HG02623 (cell line): Measurements from ENCODE around the gene CTSO.
"Not testable (repeated sequence)": the region's sequence is repeated elsewhere in the genome, so short reads cannot be mapped to it uniquely, and the experiment has no call there.

Experiments
- ATAC-seq: cut with Tn5 transposase; IDR thresholded peaks from one replicate; pipeline ENCODE4 v1.9.1; 2021; ENCODE audit warnings: moderate library complexity; ENCODE audit not compliant: unreplicated experiment

CTSO gene

DNA sequence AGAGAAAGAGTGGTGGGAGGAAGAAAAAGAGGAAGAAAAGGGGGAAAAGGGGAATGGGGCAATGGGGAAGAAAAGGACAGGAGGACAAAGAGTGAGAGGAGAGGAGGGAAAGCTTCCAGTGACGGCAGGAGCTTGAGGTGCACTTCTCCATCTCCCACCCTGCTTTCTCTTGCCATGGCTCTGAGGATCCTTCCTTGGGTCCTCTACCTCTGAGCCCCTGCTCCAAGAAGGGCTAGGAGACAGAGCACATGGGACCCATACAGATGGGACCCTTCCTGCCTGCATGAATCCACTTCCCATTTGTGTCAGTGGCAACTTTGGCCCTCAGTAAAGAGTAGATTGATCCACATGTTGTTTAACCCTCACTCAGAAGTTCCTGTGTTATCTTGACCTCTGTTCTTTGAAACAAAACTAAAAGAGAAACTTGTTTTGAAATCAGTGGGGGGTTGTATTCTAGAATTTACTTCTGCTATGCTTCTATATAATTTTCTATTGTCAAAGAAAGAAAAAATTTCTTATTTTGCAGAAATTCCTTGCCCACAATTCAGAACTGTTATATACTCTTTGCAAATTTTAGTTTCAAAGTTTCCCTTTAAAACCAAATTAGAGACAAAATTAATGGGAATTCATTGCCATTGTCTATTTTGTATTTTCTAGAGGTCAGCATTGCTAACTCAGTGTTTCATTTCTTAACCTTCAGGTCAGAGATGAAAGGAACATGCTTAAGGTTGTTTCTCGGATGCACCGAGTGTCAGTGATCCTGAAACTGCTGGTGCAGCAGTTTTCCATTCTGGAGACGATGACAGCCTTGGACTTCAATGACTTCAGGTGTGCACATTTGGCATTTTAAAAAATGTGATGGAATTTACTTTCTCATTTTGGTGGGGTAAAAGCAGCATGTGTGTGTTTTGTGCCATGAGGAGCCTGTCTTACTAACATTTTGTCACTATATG, 45.2 kb downstream of the CTSO start:
- ATAC-seq: peak; percentile 59

DNA sequence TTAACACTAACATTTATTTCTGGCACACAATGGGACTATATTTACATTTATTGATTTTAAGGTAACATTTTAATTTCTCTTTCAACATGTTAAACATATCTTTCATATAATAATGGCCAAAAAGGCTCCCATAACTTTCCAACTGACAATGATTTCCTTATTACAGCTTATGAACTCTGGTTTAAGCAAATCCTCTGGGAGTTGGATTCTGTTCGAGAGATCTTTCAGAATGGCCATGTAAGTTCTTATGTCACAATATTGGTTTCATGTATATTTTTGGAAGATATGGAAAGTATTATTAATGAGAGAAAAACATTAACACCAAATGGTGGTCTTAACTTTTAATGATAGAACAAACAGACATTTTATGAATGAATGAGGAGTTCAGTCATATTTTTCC, 46.1 kb downstream of the CTSO start:
- ATAC-seq: no peak

DNA sequence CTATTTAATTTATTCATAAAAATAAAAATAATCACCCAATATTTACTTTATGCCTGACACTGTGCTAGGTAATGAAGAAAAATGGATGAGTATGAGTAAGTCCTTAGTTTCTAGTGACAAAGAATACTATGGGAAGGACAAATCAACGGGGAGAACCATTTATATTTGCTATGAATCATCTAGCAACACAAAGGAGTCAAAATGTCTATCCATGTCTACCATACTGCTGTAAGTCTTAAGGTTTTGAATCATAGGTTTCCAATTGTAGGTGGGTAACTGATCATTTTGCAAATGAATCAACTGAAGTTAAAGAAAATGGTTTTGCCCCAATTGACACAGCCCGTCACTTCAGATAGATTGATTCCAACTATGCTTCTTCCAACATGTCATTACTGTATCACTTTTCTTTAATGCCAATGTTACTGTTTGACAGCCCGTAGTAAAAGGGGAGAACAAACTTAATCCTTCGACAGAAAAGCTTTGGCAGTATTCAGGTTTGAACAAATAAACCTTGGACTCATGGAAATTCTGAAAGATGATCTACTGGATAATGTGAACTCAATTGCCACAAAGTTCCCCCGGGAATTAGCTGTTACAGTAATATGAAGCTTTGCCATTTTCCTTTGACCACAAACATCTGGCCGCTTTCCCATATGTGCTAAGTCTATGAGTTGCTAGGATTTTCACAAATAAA, 47.0 kb downstream of the CTSO start:
- no peak for ATAC-seq

DNA sequence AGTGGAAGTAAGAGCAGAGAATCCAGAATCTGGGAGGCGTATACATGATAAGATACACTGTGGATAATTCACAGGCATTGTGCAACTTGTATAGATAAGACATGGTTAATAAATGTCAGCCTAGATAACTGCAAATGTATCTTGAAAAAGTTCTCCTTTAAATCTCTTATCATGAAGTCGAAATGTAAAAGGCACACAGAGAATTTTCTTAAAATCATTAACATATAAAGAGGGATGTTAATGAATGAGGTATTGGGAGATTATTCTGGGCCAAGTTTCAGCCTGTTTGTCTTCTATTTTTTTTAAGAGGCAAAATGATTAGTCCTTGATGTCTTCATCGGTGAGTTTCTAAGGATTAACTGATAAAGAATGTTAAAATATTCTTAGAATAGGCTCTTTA, 49.3 kb downstream of the CTSO start:
- no peak for ATAC-seq

DNA sequence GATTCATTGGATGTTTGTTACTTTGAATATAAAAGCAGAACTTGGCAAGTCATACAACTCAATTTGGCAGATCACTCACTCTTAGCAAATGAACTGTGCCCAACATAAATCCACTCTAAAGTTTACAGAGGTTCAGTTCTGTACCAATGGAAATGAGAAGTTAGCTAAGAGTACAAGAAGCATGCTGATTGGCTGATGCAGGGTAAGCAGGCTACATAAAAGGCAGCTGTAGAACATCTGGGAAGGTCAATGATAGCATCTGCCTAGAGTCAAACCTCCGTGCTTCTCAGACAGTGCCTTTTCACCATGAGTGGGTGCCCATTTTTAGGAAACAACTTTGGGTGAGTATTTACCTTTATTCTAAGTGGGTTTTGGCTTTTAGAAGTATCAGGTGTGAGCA, 50.2 kb downstream of the CTSO start, which contains the start of gene TDO2:
Gene TDO2 (plus strand): TSS at position 244 of the 400 bp plus-strand sequence. CDS start 63 bp downstream, at position 307.
- ATAC-seq: no peak

DNA sequence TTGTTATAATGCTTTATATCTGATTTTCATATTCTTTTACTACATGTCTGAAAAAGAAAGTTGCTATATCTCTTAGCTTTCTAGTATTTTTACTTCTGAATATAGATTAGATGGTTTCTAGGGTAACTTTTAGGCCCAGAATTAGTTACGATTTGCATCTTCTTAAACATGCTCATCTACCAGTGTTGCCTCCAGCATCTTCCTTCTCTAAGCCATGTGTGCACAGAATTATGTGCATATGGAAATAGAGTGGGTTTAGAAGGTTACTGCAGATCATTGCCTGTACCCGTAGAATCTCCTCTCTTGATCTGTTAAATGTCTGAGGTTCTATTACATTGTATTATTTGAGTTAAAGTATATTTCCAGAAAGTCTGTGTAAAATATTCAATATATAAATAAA, 52.7 kb downstream of the CTSO start:
- ATAC-seq: no peak

DNA sequence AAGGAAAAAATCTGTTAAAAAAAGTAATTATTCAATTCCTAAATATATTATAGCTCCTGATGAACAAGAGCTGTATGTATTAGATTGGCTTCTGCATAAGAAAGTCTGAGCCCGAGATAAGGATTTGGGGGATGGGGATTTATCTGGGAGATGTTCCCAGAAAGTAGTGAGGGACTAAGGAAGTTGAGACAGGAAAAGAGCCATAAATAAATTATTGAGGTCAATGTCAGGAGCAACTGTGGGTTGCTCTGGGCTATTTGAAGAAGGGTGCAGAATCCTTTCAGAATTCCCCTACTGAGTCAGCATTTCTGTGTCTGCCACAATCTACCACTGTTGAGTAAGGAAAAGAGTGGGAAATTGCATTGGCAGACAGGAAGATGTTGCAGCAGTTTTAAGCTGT, 53.3 kb downstream of the CTSO start:
- no peak for ATAC-seq

DNA sequence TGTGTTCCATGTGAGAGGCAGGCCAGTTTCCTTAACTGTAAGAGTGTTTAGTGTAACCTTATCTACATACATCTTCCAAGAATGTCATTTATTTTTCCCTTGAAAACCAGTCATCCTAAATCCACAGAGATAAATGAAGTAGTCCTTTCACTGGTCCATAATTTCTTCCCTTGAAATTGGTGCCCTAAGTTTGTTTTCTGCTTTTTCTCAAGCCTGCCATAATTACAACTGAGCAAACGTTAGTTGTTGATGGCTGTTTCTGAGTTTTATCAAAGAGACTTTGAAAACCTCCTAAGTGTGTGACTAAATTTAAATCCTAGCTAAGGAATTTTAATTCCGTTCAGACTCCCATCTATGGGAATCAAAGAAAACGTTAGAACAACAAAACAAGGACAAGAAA, 53.8 kb downstream of the CTSO start:
- no peak for ATAC-seq

DNA sequence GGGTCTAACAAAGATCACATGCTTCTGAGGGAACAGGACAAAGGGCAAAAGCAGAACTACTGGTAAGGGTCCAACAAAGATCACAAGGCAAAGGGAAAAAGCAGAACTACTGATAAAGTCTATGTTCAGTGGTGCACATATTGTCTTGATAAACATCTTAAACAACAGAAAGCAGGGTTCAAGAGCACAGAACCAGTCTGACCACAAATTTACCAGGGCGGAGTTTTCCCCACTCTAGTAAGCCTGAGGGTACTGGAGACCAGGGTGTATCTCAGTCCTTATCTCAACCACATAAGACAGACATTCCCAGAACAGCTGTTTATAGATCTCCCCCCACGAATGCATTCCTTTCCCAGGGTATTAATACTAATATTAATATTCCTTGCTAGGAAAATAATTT, 55.3 kb downstream of the CTSO start:
- ATAC-seq: not testable (repeated sequence)

DNA sequence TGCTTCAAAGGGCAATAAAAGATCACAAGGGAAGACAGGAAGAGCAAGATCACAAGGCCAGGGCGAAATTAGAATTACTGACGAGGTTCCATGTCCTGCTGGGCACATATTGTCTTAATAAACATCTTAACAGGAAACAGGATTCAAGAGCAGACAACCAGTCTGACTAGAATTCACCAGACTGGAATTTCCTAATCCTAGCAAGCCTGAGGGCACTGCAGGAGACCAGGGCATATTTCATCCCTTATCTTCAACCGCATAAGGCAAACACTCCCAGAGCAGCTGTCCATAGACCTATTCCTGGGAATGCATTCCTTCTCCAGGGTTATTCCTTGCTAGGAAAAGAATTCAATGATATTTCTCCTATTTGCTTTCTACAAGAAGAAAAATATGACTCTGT, 62.6 kb downstream of the CTSO start:
- no peak for ATAC-seq

DNA sequence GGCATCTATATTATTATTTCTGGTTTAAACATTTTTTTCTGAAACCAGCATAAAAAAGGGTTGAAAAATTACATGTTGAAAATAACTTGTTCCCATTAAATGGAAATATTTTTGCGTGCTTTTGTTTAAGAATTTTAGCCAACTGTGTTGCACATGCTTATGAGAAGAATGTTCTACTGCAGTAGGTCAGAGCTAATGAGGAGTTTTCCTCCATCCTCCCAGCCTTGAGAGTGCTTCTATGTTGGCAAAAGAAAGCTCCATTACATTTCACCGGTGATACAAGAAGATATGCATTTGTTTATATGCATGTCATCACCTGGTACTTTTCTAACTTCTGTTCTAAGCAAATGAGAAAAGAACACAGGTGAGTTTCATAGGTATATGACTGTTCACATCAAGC, 63.7 kb downstream of the CTSO start:
- ATAC-seq: no peak

DNA sequence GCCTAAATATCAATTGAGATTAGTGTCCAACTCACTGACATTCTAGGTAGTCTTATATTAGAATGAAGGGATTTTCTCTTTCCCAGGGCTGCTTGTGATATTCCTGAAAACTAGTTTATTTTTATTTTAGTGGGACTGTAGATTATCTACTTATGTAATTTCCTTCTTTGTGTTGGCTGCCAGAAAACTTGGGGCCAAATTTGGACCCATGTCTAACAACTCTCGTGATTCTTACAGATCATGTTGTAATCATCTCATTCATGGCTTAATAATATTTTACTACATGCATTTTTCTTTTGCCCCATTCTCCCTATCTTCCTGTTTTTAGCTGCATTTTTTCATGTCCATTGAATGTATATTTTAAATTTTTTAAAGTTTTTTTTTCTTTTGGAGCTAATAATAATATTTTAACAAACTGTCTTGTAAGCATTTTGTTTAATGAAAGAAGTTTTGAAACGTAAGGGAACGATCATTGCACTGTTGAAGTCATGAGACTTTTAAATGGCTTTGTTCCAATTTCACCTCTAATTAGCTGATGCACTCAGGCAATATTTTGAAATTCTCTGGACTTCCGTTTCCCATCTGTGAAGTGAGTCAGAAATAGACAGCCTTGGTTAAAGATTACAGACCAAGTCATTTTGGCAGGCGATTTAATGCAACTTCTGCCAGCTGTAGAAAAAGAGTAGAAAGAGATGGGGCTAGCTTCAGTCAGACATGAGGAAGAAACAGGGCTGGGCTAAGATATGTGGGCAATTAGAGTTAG, 64.5 kb downstream of the CTSO start:
- ATAC-seq: no peak

DNA sequence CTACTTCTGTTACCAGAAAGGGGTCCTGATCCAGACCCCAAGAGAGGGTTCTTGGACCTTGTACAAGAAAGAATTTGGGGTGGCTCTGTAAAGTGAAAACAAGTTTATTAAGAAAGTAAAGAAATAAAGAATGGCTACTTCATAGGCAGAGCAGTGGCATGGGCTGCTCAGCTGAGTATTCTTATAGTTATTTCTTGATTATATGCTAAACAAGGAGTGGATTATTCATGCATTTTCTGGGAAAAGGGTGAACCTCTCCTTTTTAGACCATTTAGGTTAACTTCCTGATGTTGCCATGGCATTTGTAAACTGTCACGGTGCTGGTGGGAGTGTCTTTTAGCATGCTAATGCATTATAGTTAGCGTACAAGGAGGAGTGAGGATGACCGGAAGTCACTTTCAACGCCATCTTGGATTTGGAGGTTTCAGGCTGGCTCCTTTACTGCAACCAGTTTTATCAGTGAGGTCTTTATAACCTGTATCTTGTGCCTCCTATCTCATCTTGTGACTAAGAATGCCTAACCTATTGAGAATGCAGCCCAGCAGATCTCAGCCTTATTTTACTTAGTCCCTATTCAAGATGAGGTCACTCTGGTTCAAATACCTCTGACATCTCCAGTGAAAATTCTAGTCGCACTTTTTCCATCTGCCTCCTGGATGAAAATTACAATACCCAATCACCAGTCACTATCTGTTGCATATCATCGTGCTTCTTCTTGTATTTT, 65.7 kb downstream of the CTSO start:
- ATAC-seq: no peak

DNA sequence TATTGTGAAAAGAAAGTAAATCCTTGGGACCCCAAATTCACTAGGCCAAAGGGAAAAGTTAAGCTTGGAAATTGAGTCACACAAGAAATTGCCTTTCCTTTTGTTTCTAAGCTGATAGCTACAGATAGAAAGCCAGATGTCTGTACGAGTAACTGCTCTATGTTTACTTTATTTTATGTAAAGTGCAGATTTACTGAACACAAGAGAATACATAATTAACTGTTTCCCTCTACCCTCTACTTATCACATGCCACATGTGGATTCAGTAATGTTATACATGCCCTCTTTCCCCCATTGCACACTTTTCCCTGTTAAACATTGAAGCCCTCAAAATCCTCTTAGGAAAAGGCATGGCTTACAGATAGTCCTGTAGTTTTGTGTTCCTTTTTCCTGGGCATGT, 66.6 kb downstream of the CTSO start:
- ATAC-seq: no peak

DNA sequence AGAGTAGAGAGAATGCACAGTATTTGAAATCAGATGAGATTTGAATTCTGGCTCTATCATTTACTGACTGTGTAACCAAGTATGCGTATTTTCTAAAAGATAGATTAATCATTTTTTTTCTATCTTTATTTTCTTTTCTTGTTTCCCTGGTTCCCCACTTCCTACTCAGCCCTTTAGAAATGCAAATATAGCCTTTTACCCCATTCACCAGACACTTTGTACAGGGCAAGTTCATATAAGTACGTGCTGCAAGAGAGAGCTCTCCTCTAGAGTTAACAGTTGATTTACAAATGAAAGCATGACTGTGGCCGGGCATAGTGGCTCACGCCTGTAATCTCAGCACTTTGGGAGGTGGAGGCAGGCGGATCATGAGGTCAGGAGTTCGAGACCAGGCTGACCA, 68.0 kb downstream of the CTSO start:
- no peak for ATAC-seq

DNA sequence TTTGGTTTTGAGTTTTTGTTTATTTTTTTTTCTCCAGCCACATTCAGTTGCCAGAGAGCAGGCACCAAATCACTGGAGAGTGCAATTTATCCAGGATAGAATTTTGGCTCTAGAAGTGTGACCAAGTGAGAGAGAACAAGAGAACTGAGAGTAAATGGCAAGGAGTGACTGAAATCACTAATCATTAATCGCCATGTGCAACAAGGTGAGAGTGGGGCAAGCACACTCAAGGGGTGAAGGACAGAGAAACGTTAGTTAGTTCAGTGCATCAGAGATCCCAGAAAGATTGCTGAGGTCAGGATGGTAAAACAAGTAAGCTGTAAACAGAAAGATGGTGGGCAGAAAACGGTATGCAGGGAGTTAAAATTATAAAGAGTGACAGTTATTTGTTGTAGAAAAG, 69.8 kb downstream of the CTSO start:
- ATAC-seq: no peak

DNA sequence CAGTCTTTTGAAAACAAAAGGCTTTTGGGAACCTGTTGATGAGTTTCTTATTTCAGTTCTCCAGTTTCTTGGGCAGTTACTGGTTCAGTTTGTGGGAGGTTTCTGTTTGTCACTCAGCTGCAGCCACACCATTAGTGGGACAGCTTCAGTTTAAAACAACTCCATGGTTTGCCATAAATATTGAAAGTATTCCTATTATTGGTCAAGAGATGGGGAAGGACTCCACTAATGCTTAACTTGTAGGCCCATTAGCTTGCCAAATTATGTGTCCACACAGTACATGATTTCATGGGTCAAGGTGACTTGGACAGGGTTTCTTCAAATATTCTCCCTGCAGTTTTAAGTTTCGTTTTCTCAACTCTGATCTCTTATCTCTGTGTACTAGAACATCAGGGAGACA, 72.1 kb downstream of the CTSO start:
- ATAC-seq: no peak

DNA sequence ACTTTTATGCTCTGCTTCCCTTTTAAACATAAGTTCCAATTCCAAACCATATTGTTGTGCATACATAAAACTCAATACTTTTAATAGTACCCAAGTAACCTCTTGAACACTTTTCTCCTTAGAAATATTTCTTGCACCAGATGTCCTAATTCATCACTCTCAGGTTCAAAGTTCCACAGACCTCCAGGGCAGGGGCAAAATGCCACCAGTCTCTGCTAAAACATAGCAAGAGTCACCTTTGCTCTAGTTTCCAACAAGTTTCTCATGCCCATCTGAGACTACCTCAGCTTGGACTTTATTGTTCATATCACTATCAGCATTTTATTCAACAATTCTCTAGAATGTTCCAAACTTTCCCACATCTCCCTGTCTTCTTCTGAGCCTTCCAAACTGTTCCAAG, 73.9 kb downstream of the CTSO start:
- no peak for ATAC-seq

DNA sequence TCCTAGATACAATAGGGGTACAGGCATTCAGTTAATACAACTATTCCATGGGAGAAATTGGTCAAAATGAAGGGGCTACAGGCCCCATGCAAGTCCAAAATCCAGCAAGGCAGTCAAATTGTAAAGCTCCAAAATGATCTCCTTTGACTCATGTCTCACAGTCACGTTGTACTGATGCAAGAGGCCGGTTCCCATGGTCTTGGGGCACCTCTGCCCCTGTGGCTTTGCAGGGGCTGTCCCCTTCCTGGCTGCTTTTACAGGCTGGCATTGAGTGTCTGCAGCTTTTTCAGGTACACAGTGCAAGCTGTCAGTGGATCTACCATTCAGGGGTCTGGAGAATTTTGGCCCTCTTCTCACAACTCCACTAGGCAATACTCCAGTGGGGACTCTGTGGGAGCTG, 75.1 kb downstream of the CTSO start:
- ATAC-seq: no peak

DNA sequence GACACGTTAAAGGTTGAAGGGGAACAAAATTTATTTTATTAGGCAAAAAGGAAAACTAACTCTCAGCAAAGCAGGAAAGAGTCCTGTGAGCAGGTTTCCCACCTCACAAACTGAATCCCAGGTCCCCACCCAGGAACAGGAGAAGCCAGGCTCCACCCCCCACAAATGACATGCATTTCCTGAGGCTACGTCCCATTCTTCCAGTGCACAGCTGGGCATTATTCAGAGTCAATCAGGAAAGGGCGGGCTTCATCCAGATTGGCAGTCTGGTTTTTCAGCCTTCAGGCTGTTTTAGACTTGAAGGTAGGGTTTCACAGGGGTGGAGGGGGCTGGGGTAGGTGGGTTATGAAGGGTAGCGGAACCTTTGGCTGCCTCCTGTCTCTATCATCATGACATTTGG, 75.7 kb downstream of the CTSO start:
- no peak for ATAC-seq

DNA sequence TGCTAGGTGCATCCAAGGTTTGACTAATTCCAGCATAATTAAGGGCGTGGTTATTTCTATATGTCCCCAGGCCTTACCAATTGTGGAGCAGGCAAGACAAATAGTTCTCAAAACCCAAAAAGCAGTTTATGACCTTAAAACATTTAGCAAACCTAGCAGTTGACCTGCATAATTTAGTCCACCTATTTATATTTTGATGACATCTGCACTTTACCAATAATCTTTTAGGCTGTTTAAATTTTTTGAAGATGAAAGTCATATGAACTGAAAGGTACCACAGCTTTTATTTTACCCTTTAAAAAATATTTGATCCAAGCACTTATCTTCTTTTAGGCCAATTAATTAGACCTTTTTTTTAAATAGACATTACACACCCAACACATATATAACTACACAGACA, 77.8 kb downstream of the CTSO start:
- ATAC-seq: no peak
